Measurements from ENCODE around the gene PIEZO1.

DNA sequence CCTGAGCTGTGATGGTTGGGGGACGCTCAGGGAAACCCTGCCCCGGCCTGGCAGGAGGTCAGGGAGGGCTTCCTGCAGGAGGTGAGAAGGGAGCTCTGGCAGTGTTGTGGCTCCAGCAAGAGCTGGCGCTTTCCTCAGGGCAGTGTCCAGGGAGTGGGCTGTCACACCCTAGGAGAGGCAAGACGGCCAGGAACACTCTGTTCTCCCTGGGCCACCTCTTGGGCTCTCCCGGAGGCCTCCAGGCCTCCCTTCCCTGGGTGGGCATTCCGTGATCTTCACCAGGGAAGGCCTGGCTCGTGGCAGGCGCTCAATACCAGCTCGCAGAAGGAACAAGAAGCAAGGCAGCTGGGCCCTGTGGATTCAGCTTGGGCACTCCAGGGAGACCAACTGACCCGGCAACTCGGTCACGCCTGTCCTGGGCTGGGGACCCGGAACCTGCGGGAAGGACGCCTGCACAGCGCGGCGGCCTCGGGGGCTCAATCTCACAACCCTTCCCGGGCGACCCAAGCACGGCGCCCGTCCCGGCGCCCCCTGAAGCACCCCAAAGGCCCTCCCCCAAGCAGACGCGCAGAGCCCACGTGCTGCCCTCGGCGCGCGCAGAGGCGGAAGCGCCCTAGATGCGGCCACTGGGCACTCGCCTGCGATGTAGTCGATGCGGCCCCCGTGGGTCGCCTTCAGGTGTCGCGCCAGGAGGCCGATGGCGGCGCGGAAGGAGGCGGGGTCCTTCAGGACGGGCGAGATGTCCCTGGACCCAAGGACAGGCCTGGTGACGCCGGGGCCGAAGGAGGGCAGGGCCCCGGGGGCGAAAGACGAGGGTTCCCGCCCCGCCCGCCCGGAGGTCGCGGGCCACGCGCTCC is 26.1 kb upstream of the PIEZO1 start:
- TF ChIP-seq POLR2A (IDR thresholded peaks at IDR 0.05; ENCODE audit: low read length), result no peak
- no peak for TF ChIP-seq GATA1 (IDR thresholded peaks at IDR 0.05; ENCODE audit: low read depth, low read length)
